GM19023 (cell line): Measurements from ENCODE around the gene CRY2.

Experiments used
- ATAC-seq: cut with Tn5 transposase; IDR thresholded peaks from one replicate; pipeline ENCODE4 v1.9.1; 2021; ENCODE audit warnings: mild to moderate bottlenecking, moderate library complexity; ENCODE audit not compliant: unreplicated experiment

Gene CRY2

DNA sequence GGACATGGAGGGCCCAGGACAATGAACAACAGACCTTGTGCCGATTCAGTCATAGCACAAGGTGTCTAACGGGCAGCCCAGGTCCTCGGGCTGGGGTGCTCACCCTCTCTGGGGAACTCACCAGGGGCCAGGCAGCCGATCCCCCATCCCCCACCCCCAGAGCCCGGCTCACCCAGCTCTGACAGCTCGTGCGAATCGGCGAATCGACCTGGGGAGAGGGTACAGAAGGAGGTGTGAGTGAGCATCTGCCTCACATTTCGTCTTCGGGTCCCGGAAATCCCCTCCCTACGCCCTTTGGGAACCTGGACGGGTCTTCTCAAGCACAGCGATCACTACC lies 70.0 kb downstream of the CRY2 start:
- ATAC-seq, result peak; percentile 1

DNA sequence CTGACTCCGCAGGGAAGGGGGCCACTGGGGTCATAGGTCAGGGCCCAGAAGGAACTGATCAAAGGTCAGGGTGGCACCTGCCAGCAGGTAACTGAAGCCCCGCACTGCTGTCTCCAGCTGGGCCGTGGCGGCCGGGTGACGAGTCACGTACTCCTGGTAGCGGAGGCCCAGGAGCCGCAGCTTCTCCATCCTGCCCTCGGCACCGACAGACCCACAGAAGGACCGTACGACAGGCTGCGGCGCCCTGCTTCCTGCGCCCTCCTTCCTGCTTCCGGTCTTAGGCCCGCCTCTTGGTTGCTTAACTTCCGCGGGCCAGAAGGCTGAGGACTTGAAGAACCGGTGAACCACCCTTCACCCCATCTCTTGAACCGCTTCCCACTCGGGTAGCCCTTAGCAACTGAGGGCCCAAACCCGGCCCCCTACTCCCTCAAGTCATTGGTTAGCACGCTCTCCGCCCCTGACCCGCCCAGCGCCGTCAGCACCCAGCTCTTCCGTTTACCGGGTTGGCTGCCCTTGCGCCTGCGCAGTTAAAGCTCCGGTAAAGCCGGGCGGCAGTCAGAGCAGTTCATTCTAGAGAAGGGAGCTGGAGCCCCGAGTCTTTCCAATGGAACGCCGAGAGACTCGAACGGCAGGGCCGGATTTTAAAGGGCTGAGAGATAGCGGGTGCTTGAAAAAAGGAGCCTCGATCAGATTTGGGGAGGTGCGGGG lies 70.5 kb downstream of the CRY2 start, which contains the start of gene PEX16:
Gene PEX16, minus strand, starts transcription at position 255 of the 708 bp plus-strand sequence. Its CDS starts 66 bp downstream, at position 189.
- ATAC-seq, result peak; percentile 89

DNA sequence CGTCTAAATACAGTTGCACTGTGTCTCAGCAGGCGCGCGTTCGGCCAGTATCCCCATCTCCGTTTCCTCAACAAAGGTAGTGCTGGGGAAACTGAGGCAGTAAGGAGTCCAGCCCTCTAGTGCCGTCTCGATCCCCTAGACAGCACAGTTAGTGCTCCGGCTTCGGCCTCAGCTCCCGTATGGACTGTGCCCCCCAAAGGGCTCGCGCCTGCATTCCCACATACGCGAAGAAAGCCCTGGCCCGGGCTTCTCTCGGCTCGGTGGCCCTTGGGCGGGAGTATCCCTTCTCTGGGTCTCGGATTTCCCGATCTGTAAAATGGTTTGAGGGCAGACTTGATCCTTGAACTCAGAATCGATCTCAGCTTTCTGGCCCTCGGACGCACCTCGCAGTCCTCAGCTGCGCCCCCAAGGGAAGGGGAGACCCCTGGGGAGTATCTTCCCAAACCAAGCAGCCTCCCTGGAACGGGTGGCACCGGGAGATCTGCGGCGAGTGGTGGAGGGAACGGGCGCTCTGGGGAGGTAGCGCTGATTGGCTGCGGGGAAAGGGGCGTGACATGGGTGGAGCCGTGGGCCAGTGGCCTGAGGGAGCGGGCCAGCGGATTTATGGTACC lies 71.2 kb downstream of the CRY2 start:
- peak; percentile 43 for ATAC-seq

DNA sequence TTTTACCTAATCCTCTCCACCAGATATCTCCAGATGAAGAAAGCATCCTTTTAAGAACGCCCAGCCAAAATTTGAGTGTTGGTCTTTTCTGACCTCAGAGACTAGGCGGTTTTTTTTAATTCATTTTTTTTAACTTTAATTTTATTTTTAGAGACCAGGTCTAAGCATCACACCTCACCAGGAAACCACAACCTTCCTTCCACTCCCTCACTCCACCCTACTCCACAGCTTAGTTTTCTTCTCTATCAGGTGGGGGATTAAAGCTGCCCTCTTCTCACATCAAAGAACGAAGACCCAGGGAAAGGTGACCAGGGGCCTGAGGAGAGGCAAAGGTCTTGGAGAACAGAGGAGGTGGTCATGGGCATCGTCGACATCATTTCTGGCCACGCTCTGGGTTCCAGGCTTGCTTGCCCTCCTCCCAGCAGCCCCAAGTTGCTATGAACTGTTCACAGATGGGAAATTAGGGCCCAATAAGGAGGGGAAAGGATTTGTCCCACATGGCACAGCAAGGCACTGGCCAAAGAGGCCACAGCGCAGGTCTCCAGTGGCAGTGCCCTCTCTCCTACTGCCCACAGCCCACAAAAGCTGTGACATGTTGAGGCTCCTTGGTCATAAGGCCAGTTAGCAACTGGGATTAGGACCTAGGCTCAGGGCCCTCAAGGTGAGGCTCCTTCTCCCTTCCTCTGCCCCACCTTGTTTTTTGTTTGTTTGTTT lies 71.8 kb downstream of the CRY2 start:
- ATAC-seq, result no peak

DNA sequence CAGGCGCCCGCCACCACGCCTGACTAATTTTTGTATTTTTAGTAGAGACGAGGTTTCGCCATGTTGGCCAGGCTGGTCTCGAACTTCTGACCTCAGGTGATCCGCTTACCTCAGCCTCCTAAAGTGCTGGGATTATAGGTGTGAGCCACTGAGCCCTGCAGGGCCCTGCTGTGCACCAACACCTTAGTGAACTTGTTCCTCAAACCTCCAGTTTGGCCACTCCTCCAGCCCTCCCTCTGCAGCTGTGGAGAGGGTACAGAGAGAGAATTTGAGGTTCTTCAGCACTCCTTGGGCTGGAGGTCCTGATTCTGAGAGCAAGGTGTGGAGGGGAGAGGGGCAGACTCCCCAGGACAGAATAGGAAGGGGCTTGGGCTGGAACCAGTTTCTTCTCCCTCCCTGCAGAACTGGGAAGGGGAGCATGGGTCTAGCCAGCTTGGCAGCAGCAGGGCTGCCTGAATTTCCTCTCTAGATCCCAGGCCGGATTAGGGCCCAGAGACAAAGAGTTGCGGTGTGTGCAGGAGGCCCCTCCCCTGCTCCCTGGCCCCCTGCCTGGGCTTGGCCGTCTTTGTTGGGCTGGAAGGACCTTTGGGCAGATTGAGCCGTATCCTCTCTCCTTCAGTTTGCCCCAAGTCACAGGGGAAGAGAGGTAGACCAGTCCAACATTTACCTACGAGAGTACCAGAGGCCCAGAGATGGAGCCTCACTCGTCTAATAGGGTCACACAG lies 72.7 kb downstream of the CRY2 start:
- ATAC-seq, result no peak

DNA sequence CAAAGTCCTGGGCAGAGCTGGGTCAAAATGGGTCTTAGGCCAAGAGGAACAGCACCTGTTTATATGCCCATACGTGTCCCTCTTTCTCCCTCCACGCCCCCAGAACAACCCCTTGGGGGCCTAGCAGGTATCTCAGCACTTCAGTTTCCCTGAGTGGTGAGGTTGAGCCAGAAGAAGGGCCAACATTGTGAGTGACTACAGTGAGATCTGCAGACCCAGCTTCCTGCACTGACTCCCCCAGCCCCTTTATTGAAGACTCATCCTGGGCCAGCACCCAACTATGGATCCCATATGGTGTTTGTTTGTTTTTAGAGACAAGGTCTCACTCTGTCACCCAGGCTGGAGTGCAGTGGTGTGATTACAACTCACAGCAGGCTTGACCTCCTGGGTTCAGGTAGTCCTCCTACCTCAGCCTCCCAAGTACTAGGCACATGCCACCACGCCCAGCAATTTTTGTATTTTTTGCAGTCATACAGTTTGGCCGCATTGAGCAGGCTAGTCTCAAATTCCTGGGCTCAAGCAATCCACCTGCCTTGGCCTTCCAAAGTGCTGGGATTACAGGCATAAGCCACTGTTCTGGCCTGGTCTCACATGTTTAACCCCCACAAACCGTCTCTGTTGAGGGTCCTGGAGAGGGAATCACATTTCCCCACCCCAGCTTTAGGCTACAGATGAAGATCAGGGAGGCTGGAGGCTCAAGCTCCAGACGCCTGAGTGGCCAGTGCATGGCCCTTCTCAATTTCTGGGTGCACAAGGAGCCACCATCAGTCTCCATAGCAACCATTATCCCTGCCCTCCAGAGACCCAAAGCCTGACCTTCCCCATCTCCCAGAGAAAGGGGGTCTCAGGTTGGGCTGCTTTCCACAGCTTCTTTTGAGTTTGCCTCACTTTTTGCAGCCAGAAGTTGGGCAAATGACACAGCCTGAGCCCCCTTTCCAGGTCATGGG lies 73.5 kb downstream of the CRY2 start:
- no peak for ATAC-seq

DNA sequence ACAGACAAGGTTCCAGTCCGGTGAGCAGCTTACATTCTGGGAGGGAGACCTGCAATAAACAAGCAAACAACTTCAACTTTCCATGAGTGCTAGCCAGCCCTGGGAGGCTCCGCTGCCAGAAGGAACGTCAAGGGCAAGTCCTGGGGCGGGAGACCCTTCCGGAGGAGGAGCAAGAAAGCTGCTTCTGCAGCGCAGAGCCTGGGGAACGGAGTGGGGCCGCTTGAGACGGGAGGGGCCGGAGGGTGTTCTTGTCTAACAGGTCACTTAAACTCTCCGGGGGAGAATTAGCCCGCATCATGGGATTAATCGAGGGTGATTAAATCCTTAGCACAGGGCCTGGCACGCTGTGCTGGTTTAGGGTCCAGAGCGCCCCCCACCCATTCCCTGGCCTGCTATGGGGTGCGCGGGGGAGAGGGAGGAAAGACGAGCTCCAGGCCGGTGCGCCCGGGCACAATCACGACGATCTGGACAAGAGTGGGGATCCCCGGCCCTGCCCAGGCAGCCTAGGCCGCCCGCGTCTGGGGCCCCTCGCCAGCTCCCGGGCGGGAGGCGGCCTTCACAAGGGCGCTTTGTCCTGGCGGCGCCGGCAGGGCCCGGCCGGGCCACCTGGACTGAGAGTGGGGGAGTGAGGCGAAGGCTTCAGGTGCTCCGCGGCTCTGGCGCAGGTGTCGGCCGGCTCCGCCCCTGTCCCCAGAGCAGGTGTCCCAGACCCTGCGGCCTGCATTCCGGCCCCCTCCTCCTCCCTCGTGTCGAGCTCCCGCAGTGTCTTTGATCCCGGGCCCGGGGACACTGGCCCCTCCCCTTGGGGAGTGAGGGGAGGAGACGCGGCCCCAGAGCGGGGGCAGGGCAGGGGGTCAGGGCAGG lies 74.5 kb downstream of the CRY2 start:
- no peak for ATAC-seq

DNA sequence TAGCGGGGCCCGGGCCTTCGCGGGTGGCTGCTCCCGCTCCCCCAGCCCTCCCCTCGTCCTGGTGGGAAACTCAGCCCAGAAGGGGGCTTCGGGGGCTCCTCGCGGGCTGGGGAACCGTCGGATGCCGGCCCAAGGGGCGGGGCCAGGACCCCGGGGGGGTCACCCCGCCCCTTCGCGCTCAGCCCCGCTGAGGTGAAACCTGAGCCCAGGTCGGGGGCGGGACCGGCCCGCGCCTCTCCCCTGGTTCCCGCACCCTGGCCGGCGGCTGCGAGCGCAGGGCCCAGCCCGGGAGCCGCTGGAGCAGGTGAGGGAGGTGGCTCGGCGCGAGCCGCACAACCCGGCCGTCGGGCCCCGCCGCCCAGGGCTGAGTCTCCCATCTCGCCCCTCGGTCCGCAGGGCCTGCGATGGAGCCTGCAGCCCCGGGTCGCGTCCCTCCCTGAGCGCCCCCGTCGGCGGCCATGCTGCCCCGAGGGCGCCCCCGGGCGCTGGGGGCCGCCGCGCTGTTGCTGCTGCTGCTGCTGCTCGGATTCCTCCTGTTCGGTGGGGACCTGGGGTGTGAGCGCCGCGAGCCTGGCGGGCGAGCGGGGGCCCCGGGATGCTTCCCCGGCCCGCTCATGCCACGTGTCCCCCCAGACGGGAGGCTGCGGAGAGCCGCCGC lies 75.3 kb downstream of the CRY2 start, which contains the start of gene LARGE2:
Gene LARGE2, plus strand, starts transcription at position 232 of the 658 bp plus-strand sequence. Its CDS starts 227 bp downstream, at position 459.
- no peak for ATAC-seq

DNA sequence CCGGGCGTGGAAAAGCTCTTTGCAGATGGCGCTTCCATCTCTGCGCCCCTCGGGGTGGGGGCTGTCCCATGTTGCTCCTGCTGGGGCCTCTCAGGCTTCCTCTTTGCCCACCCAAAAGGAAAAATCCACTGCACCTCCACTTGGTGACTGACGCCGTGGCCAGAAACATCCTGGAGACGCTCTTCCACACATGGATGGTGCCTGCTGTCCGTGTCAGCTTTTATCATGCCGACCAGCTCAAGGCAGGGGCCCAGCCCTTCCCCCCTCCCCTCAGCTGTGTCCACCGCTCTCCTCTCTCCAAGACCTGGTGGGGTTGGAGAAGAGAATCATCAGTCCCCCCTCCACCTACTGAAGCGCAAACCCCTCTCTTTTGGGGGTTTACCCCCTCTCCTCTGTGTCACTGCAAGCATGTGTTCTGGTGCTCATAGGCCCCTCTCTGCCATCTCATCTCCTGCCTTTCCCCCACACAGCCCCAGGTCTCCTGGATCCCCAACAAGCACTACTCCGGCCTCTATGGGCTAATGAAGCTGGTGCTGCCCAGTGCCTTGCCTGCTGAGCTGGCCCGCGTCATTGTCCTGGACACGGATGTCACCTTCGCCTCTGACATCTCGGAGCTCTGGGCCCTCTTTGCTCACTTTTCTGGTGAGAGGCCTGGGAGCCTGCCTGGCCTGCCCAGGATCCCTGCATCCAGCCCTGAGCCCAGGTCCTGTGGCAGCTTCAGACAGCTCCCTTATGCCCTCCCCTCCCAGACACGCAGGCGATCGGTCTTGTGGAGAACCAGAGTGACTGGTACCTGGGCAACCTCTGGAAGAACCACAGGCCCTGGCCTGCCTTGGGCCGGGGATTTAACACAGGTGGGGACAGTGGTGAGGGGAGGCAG lies 77.0 kb downstream of the CRY2 start:
- ATAC-seq, result no peak

DNA sequence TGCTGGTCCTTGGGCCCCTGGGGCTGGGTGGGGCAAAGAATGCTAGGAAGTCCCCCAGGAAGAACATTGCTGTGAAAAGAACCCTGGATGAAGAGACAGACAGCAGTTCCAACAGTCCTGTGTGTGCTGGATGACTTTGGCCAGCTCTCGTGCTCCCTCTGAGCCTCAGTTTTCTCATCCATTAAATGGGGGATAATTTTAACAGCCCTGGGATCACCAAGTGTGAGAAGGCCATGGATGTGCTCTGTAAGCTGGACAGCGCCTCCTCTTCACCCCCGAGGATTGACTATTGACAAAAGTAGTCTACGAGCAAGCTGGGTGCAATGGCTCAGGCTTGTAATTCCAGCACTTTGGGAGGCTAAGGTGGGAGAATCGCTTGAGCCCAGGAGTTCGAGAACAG lies 77.7 kb downstream of the CRY2 start:
- ATAC-seq, result no peak

DNA sequence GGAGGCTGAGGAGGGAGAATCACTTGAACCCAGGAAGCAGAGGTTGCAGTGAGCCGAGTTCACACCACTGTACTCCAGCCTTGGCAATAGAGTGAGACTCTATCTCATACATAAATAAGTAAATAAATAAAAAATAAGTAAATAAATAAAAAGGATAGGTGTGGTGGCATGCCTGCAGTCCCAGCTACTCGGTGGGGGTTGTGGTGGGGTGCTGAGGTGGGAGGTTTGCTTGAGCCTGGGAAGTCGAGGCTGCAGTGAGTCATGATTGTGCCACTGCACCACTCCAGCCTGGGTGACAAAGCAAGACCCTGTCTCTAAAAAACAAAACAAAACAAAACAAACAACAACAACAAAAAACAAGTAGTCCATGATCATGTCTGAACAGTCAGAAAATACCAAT lies 78.3 kb downstream of the CRY2 start:
- no peak for ATAC-seq

DNA sequence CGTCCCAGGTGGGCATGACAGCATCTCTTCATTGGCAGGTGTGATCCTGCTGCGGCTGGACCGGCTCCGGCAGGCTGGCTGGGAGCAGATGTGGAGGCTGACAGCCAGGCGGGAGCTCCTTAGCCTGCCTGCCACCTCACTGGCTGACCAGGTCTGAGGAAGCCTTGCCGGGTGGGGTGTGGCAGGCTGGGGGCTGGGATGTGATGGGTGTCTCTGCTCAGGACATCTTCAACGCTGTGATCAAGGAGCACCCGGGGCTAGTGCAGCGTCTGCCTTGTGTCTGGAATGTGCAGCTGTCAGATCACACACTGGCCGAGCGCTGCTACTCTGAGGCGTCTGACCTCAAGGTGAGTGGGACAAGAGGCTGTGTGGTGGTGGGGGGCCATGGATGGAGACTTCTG lies 78.7 kb downstream of the CRY2 start:
- ATAC-seq, result no peak

DNA sequence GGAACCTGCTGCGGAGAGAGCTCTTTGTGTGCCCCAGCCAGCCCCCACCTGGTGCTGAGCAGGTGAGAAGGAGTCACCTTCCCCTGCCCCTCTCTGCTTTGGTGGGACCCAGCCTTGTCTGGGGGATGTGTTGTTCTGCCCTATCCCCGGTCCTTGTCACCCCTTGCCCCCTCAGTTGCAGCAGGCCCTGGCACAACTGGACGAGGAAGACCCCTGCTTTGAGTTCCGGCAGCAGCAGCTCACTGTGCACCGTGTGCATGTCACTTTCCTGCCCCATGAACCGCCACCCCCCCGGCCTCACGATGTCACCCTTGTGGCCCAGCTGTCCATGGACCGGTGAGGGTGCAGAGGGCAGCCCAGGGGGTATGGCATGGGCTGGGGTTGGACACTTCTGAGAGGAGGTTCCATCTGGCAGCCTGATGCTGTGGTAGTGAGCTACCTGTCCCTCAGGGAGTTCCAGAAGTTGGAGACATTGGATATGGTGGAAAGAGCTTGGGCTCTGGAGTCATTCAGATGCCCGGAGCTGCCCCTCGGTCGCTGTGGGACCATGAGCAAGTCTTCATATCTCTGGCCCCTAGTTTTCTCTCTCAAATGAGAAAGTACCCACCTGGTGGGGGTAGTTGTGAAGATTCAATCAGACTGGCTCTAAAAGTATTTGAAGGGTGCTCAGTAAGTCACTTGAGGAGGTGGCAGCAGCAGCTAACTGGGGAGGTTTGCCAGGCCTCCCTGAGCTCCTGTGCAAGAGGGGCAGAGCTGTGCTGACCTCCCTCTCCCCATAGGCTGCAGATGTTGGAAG lies 79.5 kb downstream of the CRY2 start:
- ATAC-seq, result no peak

DNA sequence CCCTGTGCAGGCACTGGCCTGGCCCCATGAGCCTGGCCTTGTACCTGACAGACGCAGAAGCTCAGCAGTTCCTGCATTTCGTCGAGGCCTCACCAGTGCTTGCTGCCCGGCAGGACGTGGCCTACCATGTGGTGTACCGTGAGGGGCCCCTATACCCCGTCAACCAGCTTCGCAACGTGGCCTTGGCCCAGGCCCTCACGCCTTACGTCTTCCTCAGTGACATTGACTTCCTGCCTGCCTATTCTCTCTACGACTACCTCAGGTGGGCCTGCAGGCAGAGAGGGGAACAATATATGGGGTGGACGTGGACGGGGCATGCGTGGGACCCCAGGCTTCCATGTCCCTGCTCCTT lies 80.0 kb downstream of the CRY2 start:
- no peak for ATAC-seq

DNA sequence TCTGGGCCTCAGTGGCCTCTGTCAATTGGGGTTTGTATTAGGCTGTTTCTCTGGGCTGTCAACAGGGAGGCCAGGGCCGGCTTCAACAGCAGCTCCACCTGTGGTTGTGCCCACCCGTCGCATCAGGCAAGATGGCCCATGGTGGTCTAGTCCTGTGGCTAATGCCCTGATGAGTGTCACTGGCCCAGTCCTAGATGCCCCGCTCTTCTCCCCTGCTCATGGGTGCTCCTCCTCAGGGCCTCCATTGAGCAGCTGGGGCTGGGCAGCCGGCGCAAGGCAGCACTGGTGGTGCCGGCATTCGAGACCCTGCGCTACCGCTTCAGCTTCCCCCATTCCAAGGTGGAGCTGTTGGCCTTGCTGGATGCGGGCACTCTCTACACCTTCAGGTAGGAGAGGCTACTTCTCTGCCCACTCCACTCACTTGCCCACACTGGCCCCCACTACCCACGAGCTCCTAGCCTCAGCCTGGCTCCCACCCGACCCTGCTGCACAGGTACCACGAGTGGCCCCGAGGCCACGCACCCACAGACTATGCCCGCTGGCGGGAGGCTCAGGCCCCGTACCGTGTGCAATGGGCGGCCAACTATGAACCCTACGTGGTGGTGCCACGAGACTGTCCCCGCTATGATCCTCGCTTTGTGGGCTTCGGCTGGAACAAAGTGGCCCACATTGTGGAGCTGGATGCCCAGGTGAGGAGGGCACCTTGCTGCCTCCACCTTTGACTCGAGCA lies 80.6 kb downstream of the CRY2 start:
- no peak for ATAC-seq

DNA sequence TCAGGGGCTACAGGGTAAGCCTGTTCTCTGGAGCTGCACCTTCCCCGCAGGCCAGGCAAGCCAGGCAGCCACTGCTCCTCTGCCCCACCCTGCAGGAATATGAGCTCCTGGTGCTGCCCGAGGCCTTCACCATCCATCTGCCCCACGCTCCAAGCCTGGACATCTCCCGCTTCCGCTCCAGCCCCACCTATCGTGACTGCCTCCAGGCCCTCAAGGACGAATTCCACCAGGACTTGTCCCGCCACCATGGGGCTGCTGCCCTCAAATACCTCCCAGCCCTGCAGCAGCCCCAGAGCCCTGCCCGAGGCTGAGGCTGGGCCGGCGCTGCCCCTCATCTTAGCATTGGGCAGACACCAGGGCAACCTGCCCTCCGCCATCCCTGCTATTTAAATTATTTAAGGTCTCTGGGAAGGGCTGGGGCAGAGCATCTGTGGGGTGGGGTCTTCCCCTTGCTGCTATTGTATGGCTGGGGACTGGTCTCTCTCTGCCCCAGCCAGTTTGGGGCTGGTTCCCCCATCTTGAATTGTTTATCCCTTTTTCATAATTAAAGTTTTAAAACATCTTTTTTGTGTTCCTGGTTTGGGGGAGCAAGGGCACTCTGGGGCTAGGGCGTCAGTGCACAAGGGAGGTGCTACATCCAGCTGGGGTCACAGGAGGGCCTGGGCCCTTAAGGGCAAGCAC lies 81.4 kb downstream of the CRY2 start:
- no peak for ATAC-seq
